ENCODE measurements around the gene PDHX.
A peak's percentile ranks its signal among the peaks of the same experiment; 100 is the strongest.

PDHX gene

GRCh38 chr11:34959770-34960169, 43.4 kb downstream of the PDHX start:
- DNase-seq, result no peak

GRCh38 chr11:34960277-34960676, 43.9 kb downstream of the PDHX start:
- peak; percentile 34 for DNase-seq

- DNase-seq, result no peak
Measured at GRCh38 chr11:34962034-34962433, 45.6 kb downstream of the PDHX start.

- no peak for DNase-seq
Measured at GRCh38 chr11:34963351-34963750, 46.9 kb downstream of the PDHX start.

GRCh38 chr11:34964610-34965331, 48.4 kb downstream of the PDHX start:
- no peak for DNase-seq

GRCh38 chr11:34968862-34969261, 52.4 kb downstream of the PDHX start:
- no peak for DNase-seq

- DNase-seq, result no peak
Measured at GRCh38 chr11:34970033-34970432, 53.6 kb downstream of the PDHX start.

GRCh38 chr11:34970480-34970879, 54.1 kb downstream of the PDHX start:
- DNase-seq, result no peak

- DNase-seq, result no peak
Measured at GRCh38 chr11:34971928-34972327, 55.5 kb downstream of the PDHX start.

GRCh38 chr11:34972366-34972765, 55.9 kb downstream of the PDHX start:
- DNase-seq, result no peak

- DNase-seq, result no peak
Measured at GRCh38 chr11:34972892-34973291, 56.5 kb downstream of the PDHX start.

- DNase-seq, result no peak
Measured at GRCh38 chr11:34975482-34975881, 59.1 kb downstream of the PDHX start.

GRCh38 chr11:34976496-34977088, 60.2 kb downstream of the PDHX start:
- DNase-seq, result no peak

GRCh38 chr11:34977089-34977912, 60.9 kb downstream of the PDHX start:
- no peak for DNase-seq

- no peak for DNase-seq
Measured at GRCh38 chr11:34978236-34979191, 62.1 kb downstream of the PDHX start.

- DNase-seq, result no peak
Measured at GRCh38 chr11:34984514-34984913, 68.1 kb downstream of the PDHX start.

GRCh38 chr11:34986883-34987520, 70.6 kb downstream of the PDHX start:
- no peak for DNase-seq

- DNase-seq, result no peak
Measured at GRCh38 chr11:34987617-34988016, 71.2 kb downstream of the PDHX start.

GRCh38 chr11:34988294-34989255, 72.2 kb downstream of the PDHX start:
- DNase-seq, result no peak

GRCh38 chr11:34990916-34991315, 74.5 kb downstream of the PDHX start:
- DNase-seq, result no peak

- no peak for DNase-seq
Measured at GRCh38 chr11:34994854-34995253, 78.4 kb downstream of the PDHX start.

Data from NCI-H1092 (cell line).